Esophagus (tissue), 2 donors: ENCODE measurements around the gene EIF6. TPM values are rescaled to one million over a fixed set of nuclear protein-coding genes. Genes with fewer than 3 reads are reported as not detected.

Source experiments
- H3K27ac ChIP-seq, 2 donors: one replicate each; pipeline ENCODE4 v1.5.1; 2013; ENCODE audit warnings: low read depth in 2 of 2, mild to moderate bottlenecking in 2 of 2, inconsistent platforms in 1 of 2, low read length in 1 of 2, moderate library complexity in 1 of 2
- H3K27me3 ChIP-seq, 2 donors: one replicate each; pipeline ENCODE4 v1.6.1; 2013; ENCODE audit warnings: low read length in 2 of 2, control low read depth in 1 of 2, mild to moderate bottlenecking in 1 of 2; ENCODE audit not compliant: insufficient read depth in 2 of 2, control insufficient read depth in 1 of 2
- H3K36me3 ChIP-seq, 2 donors: one replicate each; pipeline ENCODE4 v1.6.1; 2013; ENCODE audit warnings: low read length in 1 of 2; ENCODE audit not compliant: control insufficient read depth in 2 of 2, insufficient read depth in 2 of 2
- H3K4me1 ChIP-seq, 2 donors: one replicate each; pipeline ENCODE4 v1.6.1; 2013; ENCODE audit warnings: low read length in 1 of 2; ENCODE audit not compliant: control insufficient read depth in 2 of 2, insufficient read depth in 2 of 2
- H3K4me3 ChIP-seq, 2 donors: one replicate each; pipeline ENCODE4 v1.5.1; 2013; ENCODE audit warnings: low read length in 2 of 2, mild to moderate bottlenecking in 2 of 2, low read depth in 1 of 2, moderate library complexity in 1 of 2
- H3K9me3 ChIP-seq, 2 donors: one replicate each; pipeline ENCODE4 v1.6.1; 2013; ENCODE audit warnings: mild to moderate bottlenecking in 2 of 2, low read depth in 1 of 2, low read length in 1 of 2, moderate library complexity in 1 of 2; ENCODE audit not compliant: control insufficient read depth in 2 of 2, insufficient read depth in 1 of 2
- WGBS, 2 donors: extraction: QIAGEN DNeasy Blood & Tissue Kit; methylation state at CpG; one replicate each; pipeline ENCODE4 v1.1.7; 2013; 5-methylcytosine and 5-hydroxymethylcytosine counted together
- polyA plus RNA-seq, 2 donors: library from polyadenylated mRNA; stranded (reverse); fragments of 200-250 nt; gene quantifications; one replicate each; pipeline ENCODE4 v1.2.3, GENCODE V29; 2013
- donor health status: healthy with polysubstance abuse.
- donor health status: Bipolar disorder and iron deficiency.

Gene EIF6
- polyA plus RNA-seq, 2 donors: 186 to 315 TPM

DNA sequence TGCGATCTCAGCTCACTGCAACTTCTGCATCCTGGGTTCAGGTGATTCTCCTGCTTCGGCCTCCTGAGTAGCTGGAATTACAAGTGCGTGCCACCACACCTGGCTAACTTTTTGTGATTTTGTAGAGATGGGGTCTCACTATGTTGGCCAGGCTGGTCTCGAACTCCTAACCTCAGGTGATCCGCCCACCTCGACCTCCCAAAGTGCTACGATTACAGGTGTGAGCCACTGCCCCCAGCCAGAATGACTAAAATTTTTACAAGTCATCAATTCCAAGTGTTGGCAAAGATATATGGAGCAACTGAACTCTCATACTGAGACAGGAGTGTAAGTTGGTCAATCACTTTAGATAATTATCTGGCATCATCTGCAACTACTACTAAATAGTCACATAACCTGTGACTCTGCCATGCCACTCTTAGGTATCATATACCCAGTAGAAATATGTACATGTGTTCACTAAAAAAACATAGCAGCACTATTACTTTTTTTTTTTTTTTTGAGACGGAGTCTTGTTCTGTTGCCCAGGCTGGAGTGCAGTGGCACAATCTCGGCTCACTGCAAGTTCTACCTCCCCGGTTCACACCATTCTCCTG lies 3.0 kb downstream of the EIF6 start:
- Histone ChIP-seq H3K36me3 (peaks cover 10 to 27% of the 10 kb centered on the region in 2 donors), H3K27ac (no peak overlapping the region), H3K4me3 (no peak overlapping the region), H3K4me1 (peaks cover 4 to 6% of the 10 kb centered on the region in 2 donors), H3K9me3 (no peaks in the 10 kb centered on the region), H3K27me3 (no peaks in the 10 kb centered on the region)
- WGBS, 2 donors: 95 to 96% methylated on average over 10 of the region's 10 CpGs

DNA sequence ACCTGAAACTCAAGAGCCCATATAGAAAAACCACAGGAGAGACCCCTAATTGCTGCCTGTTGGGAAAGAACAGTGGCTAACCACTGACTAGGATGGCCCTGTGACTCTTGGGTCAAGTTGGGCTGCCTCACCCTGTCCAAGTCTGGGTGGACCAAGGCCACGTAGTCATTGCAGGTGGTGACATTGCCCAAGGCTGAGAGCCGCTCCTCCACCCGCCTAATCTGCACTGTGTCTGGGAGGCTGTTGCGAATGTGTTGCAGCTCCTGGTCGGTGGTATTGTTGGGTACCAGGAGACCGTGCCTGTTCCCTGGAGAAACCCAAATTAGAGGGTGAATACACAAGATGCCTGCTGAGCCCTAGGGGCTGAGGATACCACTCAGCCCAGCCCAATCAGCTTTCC lies 4.0 kb downstream of the EIF6 start:
- no peaks in the 10 kb centered on the region for H3K27me3 ChIP-seq
- 83 to 89% methylated on average over 6 of the region's 6 CpGs for WGBS, 2 donors
- peaks cover 10 to 25% of the 10 kb centered on the region in 2 donors for H3K36me3 ChIP-seq
- no peaks in the 10 kb centered on the region for H3K9me3 ChIP-seq
- H3K4me3 ChIP-seq: no peak overlapping the region
- H3K4me1 ChIP-seq: peaks cover 8 to 10% of the 10 kb centered on the region in 2 donors
- H3K27ac ChIP-seq: peak overlapping the region; percentile 97 to 99

DNA sequence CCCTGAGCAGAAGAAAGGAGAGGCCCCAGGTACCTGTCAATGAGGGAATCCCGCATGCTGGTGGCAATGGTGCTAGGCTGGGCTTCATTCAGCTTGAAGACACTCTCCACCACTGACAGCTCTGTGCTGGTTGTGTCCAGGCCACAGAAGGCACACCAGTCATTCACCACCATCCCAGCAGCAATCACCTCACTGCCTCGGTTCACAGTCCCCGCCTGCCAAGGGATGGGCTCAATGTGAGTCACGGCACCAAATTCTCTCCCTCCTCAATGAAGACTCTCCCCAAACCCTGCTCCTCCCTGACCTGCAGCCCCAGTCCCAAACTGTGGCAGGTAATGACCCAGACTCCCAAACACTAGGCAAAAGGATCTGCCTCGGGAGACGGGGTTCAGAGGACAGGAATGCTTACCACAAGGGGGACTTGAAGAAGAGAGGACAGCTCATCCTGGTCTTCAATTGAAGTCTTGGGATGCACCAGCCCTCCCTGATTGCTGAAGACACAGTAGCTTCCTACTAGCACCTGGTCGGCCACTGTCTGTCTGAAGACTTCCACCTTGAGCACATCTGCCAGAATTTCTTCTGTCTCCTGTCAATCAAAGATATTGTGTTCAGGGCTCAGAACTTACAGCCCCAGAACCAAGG lies 4.9 kb downstream of the EIF6 start:
- 75 to 79% methylated on average over 7 of the region's 7 CpGs for WGBS, 2 donors
- peaks cover 5 to 10% of the 10 kb centered on the region in 2 donors for H3K4me1 ChIP-seq
- H3K27me3 ChIP-seq: no peaks in the 10 kb centered on the region
- peak overlapping the region; percentile 97 to 99 for H3K27ac ChIP-seq
- no peak overlapping the region for H3K4me3 ChIP-seq
- no peaks in the 10 kb centered on the region for H3K9me3 ChIP-seq
- peaks cover 10 to 25% of the 10 kb centered on the region in 2 donors for H3K36me3 ChIP-seq

GRCh38 chr20:35279040-35279439 lies 5.5 kb downstream of the EIF6 start:
- no peaks in the 10 kb centered on the region for H3K27me3 ChIP-seq
- no peaks in the 10 kb centered on the region for H3K9me3 ChIP-seq
- peaks cover 5 to 10% of the 10 kb centered on the region in 2 donors for H3K4me1 ChIP-seq
- peaks cover 10 to 28% of the 10 kb centered on the region in 2 donors for H3K36me3 ChIP-seq
- H3K27ac ChIP-seq: peak overlapping the region; percentile 97 to 99
- H3K4me3 ChIP-seq: no peak overlapping the region
- 78 to 85% methylated on average over 5 of the region's 5 CpGs for WGBS, 2 donors

DNA sequence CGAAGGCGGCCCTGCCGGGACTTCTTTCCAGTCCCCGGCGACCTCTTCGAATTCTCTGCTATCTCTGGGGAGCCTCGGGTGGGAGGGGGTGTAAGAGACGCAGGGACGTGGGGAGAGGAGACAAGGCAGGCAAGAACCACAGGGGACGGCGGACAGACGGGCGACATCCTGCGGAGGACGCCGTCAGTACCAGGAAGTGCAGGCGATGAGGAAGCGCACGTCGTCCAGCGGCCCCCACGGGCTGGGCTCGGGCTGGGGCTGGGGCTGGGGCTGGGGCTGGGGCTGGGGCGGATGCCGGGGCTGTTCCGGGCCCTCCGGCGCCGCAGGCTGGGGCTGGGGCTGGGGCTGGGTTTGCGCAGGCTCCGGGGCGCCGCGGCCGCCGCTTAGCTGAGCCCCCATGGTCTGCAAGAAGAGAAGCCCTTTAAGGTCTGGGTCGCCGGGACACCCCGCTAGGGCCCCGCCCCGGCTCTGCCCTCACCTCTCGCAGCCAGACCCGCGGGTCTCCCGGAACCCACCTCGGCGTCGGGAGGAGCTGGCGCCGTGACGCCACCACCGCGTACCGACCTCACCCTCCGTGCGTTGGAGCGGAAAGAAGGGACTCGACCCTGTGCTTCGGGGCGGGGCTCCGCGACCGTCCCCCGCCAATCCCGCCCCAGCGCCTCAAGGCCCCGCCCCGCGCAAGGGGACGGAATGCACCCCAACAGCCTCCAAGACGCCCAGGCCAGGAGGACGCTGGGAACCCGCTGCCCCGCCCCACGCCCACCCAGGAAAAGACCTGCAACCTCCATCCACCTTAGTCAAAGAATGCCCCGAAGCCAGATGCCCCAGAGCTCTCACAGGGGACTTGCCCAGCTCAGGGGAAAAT lies 6.8 kb downstream of the EIF6 start, which contains the start of gene MMP24OS:
Gene MMP24OS (minus strand): TSS at position 592 of the 865 bp plus-strand sequence. CDS start 193 bp downstream, at position 399.
- H3K27ac ChIP-seq: peak within 1 kb of the TSS; percentile 97 to 99
- peaks cover 10 to 34% of the 10 kb centered on the region in 2 donors for H3K36me3 ChIP-seq
- H3K4me1 ChIP-seq: peaks cover 5 to 10% of the 10 kb centered on the region in 2 donors
- H3K27me3 ChIP-seq: no peaks in the 10 kb centered on the region
- WGBS, 2 donors: 1% methylated on average over 68 to 76 of the region's 76 CpGs
- no peaks in the 10 kb centered on the region for H3K9me3 ChIP-seq
- peak within 1 kb of the TSS; percentile 65 to 79 for H3K4me3 ChIP-seq

- Histone ChIP-seq H3K27ac (peak overlapping the region; percentile 97 to 99), H3K9me3 (no peaks in the 10 kb centered on the region), H3K4me3 (peak overlapping the region; percentile 65 to 79), H3K36me3 (peaks cover 10 to 34% of the 10 kb centered on the region in 2 donors), H3K4me1 (peaks cover 5 to 10% of the 10 kb centered on the region in 2 donors), H3K27me3 (no peaks in the 10 kb centered on the region)
- WGBS, 2 donors: 10% methylated on average over 10 of the region's 10 CpGs
Observed at GRCh38 chr20:35277127-35277526, 7.4 kb downstream of the EIF6 start.

GRCh38 chr20:35276408-35276807 lies 8.2 kb downstream of the EIF6 start:
- H3K36me3 ChIP-seq: peaks cover 10 to 39% of the 10 kb centered on the region in 2 donors
- 88 to 91% methylated on average over 6 of the region's 6 CpGs for WGBS, 2 donors
- H3K9me3 ChIP-seq: no peaks in the 10 kb centered on the region
- peak overlapping the region in 1 of 2 donors; percentile 48 for H3K27ac ChIP-seq
- H3K4me1 ChIP-seq: peaks cover 3 to 10% of the 10 kb centered on the region in 2 donors
- no peak overlapping the region for H3K4me3 ChIP-seq
- H3K27me3 ChIP-seq: no peaks in the 10 kb centered on the region

DNA sequence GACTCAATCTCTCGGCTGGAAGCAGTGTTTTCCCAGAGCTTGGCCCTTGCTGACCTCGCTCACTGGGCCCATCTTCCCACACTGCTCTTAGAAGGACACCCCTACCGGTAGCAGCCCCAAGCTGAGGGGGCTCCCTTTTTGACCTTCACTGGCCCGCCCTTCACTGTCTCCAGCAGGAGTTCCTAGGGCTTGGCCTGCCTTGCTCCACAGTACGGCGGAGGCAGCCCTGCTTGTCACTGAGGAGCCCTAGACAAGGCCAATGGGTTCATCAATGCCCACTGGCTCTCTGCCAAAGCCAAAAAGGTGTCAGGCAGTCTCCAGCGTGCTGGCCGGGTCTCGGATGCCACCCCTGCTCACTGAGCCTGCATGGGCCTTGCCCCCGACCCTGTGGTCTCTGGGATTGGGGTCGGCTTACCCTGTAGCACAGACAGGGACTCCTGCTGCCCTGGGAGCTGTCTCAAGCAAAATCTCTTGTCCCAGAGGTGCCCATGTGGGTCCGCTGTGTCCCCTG lies 8.8 kb downstream of the EIF6 start:
- WGBS, 2 donors: 87 to 89% methylated on average over 12 of the region's 12 CpGs

More for the DNA sequence above, 8.8 kb downstream of the EIF6 start:
- Histone ChIP-seq H3K4me3 (no peak overlapping the region), H3K27me3 (no peaks in the 10 kb centered on the region), H3K36me3 (peaks cover 10 to 44% of the 10 kb centered on the region in 2 donors), H3K9me3 (no peaks in the 10 kb centered on the region), H3K27ac (no peak overlapping the region), H3K4me1 (peaks cover 2 to 10% of the 10 kb centered on the region in 2 donors)
